A549 (cell line): ENCODE results near the gene XBP1.

Source experiments
- CTCF ChIP-seq: fragments of >200 bp; sonication (Bioruptor Twin); formaldehyde crosslinking; IDR thresholded peaks from 3 replicates; pipeline ENCODE4 v1.5.1; 2016
- EHF ChIP-seq: fragments of 250-450 bp; sonication (Bioruptor Pico); IDR thresholded peaks from 2 replicates; pipeline ENCODE4 v1.5.0; 2020; ENCODE audit warnings: mild to moderate bottlenecking
- HES2 ChIP-seq: fragments of >200 bp; sonication (Bioruptor Twin); formaldehyde crosslinking; IDR thresholded peaks from 2 replicates; pipeline ENCODE4 v1.6.1; 2016
- HEYL ChIP-seq: fragments of 250-450 bp; sonication (Bioruptor Pico); IDR thresholded peaks from 2 replicates; pipeline ENCODE4 v1.8.0; 2021; ENCODE audit warnings: mild to moderate bottlenecking, moderate library complexity
- MAFK ChIP-seq: fragments of 450-650 bp; IDR thresholded peaks from 2 replicates; pipeline ENCODE4 v1.6.1; 2014; ENCODE audit not compliant: partially characterized antibody
- POLR2AphosphoS2 ChIP-seq: conservative IDR thresholded peaks from 2 replicates; pipeline ENCODE4 v1.6.1; 2012; ENCODE audit warnings: low read length, improper control_type of control experiment, inconsistent platforms
- SREBF2 ChIP-seq: fragments of 450-650 bp; IDR thresholded peaks from 2 replicates; pipeline ENCODE4 v1.6.1; 2014; ENCODE audit warnings: mild to moderate bottlenecking, moderate library complexity

DNA sequence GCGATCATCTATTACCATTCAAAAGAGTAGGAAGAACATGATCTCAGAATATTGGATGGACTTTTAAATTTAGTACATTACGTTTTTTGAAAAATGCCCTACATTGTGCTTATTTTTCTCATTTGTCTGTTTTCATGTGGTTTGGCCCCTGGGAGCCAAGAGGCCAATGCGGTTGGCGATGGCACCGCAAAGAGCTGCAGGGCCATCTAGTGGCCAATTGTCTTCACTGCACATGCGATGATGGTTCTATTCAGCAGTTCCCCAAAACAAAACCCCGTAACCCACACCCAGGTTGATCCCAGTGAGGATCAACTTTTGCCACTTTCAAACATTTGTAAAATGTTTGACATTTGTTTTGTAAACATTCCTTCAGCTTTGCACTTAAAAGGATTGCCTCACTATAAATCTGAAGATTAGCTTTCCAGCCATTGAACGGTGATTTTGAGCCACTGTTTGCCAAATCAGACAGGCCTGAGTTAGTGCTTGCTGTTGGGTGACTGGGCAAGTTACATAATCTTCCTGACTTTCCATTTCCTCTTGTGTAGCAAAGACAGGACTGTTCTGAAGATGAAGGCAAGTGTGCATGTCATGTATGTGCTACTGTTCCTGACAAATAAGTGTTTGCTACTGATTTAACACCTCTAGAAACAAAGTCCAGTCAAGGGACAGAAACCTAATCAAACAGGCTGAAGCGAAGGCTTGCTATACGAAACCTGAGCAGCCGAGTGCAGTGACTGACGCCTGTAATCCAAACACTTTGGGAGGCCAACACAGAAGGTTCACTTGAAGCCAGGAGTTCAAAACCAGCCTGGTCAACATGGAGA, 29.2 kb upstream of the XBP1 start:
- TF ChIP-seq CTCF (peak; percentile 90), MAFK (no peak), HES2 (no peak), EHF (CRISPR knock-in tag) (no peak), HEYL (no peak), SREBF2 (no peak), POLR2AphosphoS2 (no peak)
